Measurements from ENCODE around the gene SOCS1.

The SOCS1 gene

DNA sequence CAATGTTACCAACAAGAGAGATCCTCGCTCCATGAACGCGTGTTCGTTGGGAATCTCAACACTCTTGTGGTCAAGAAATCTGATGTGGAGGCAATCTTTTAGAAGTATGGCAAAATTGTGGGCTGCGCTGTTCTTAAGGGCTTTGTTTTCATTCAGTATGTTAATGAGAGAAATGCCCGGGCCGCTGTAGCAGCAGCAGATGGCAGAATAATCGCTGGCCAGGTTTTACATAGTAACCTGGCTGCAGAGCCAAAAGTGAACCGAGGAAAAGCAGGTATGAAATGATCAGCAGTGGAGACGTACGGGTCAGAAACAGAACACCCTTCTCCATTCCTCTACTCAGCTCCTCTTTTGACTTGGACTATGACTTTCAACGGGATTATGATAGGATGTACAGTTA is 13.3 kb downstream of the SOCS1 start:
- Histone ChIP-seq H3K4me2 (ENCODE audit: low read depth, low read length) (no peak overlapping the region), H3K9me2 (replicated peaks; ENCODE audit: insufficient read depth, low read length) (no peaks in the 10 kb centered on the region), H3K79me2 (ENCODE audit: low read length) (no peaks in the 10 kb centered on the region), H3F3A (ENCODE audit: insufficient read depth, low read length) (no peaks in the 10 kb centered on the region; the same call in 1 of the 2 replicates), H2AFZ (ENCODE audit: low read length) (no peak overlapping the region), H3K36me3 (replicated peaks; ENCODE audit: insufficient read depth, low read length) (no peaks in the 10 kb centered on the region), H3K27me3 (replicated peaks; ENCODE audit: insufficient read depth, low read length) (no peaks in the 10 kb centered on the region), H3K9me3 (replicated peaks; ENCODE audit: insufficient read depth, low read length) (no peaks in the 10 kb centered on the region), H4K20me1 (ENCODE audit: insufficient read depth, low read length) (no peaks in the 10 kb centered on the region), H3K9ac (ENCODE audit: low read length) (no peak overlapping the region), H3K4me1 (ENCODE audit: low read length) (peaks cover 29% of the 10 kb centered on the region), H3K27ac (ENCODE audit: low read length) (no peak overlapping the region), H3K4me3 (ENCODE audit: low read length) (no peak overlapping the region)
- TF ChIP-seq EZH2phosphoT487 (IDR thresholded peaks at IDR 0.05; ENCODE audit: low read length) (no peak), EZH2 (optimal IDR thresholded peaks at IDR 0.05; ENCODE audit: low read depth, low read length) (no peak)
- TF ChIP-seq, protein P1, sequence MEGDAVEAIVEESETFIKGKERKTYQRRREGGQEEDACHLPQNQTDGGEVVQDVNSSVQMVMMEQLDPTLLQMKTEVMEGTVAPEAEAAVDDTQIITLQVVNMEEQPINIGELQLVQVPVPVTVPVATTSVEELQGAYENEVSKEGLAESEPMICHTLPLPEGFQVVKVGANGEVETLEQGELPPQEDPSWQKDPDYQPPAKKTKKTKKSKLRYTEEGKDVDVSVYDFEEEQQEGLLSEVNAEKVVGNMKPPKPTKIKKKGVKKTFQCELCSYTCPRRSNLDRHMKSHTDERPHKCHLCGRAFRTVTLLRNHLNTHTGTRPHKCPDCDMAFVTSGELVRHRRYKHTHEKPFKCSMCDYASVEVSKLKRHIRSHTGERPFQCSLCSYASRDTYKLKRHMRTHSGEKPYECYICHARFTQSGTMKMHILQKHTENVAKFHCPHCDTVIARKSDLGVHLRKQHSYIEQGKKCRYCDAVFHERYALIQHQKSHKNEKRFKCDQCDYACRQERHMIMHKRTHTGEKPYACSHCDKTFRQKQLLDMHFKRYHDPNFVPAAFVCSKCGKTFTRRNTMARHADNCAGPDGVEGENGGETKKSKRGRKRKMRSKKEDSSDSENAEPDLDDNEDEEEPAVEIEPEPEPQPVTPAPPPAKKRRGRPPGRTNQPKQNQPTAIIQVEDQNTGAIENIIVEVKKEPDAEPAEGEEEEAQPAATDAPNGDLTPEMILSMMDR (IDR thresholded peaks at IDR 0.05; ENCODE audit: low read length): no peak
- DNase-seq: no peak

DNA sequence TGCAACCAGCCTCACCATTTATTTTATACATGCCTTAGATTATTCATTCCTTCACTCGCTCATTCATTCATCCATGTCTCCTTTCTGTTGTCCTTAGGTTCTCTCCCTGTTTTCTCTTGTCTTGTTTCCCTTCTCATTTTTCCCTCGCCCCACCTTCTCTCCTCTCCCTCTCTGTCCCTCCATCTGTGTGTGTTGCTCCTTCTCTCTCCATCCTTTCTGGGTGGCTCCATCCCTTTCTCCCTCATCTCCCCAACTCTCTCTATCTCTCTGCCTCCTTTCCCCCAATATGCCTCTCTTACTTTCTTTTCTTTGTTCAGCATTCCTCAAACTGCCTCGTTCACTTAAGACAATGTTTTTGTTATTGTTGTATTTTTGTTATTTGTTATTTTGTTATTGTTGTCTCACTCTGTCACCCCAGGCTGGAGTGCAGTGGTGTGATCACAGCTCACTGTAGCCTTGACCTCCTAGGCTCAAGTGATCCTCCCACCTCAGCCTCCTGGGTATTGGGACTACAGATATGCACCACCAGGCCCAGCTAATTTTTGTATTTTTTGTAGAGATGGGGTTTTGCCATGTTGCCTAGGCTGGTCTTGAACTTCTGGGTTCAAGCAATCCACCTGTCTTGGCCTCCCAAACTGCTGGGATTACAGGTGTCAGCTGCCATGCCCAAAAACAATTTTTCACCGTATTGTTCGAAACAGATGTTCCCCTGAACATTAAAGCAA is 14.4 kb downstream of the SOCS1 start:
- Histone ChIP-seq H3K4me2 (ENCODE audit: low read depth, low read length) (no peak overlapping the region), H3K4me3 (ENCODE audit: low read length) (no peak overlapping the region), H3K79me2 (ENCODE audit: low read length) (no peaks in the 10 kb centered on the region), H3K9me3 (replicated peaks; ENCODE audit: insufficient read depth, low read length) (no peaks in the 10 kb centered on the region), H3K4me1 (ENCODE audit: low read length) (peaks cover 28% of the 10 kb centered on the region), H2AFZ (ENCODE audit: low read length) (no peak overlapping the region), H3K9me2 (replicated peaks; ENCODE audit: insufficient read depth, low read length) (no peaks in the 10 kb centered on the region), H3K27ac (ENCODE audit: low read length) (no peak overlapping the region), H3F3A (ENCODE audit: insufficient read depth, low read length) (no peaks in the 10 kb centered on the region; the same call in 1 of the 2 replicates), H3K36me3 (replicated peaks; ENCODE audit: insufficient read depth, low read length) (no peaks in the 10 kb centered on the region), H4K20me1 (ENCODE audit: insufficient read depth, low read length) (no peaks in the 10 kb centered on the region), H3K27me3 (replicated peaks; ENCODE audit: insufficient read depth, low read length) (no peaks in the 10 kb centered on the region), H3K9ac (ENCODE audit: low read length) (no peak overlapping the region)
- DNase-seq: no peak
- TF ChIP-seq, protein P1 (IDR thresholded peaks at IDR 0.05; ENCODE audit: low read length): no peak
- TF ChIP-seq EZH2phosphoT487 (IDR thresholded peaks at IDR 0.05; ENCODE audit: low read length) (no peak), EZH2 (optimal IDR thresholded peaks at IDR 0.05; ENCODE audit: low read depth, low read length) (no peak)

DNA sequence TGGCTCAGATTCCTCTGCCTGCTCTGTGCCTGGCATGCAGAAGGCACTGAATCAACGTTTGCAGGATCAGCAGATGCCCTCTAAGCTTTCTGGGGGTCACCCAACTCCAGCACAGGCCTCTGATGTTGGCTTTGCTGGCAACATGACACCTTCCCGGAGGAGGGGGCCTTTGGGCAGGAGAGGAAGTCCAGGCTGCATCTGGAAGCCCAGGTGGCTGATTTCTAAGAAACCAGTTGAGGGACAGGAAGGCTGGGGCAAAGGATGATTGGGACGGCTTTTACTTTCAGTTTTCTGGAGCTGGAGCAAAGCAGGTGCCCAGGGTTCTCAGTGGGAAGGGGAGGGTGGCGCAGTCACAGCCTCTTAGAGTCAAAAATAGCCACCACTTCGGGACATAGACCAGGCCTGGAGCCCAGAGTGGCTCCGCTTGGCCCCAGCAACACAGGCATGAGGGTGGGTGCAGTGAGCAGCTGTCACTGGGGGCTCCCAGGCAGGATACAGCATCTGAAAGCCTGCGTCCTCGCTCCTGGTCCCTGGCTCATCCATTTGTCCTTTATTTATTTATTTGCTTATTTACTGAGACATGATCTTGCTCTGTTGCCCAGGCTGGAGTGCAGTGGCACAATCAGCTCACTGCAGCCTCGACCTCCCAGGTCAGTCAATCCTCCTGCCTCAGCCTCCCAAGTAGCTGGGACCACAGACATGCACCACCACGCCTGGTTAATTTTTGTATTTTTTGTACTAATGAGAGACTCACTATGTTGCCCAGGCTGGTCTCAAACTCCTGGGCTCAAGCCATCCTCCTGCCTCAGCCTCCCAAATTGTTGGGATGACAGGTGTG is 15.1 kb downstream of the SOCS1 start:
- Histone ChIP-seq H3K79me2 (ENCODE audit: low read length) (no peaks in the 10 kb centered on the region), H3K27me3 (replicated peaks; ENCODE audit: insufficient read depth, low read length) (no peaks in the 10 kb centered on the region), H3K9ac (ENCODE audit: low read length) (no peak overlapping the region; the same call in 1 of the 2 replicates), H3K4me1 (ENCODE audit: low read length) (peaks cover 20% of the 10 kb centered on the region), H3K27ac (ENCODE audit: low read length) (peak overlapping the region; percentile 19; the same call in 1 of the 2 replicates), H2AFZ (ENCODE audit: low read length) (peak overlapping the region; percentile 47; the same call in 1 of the 2 replicates), H3K4me3 (ENCODE audit: low read length) (peak overlapping the region; percentile 14; the same call in 1 of the 2 replicates), H3K9me2 (replicated peaks; ENCODE audit: insufficient read depth, low read length) (no peaks in the 10 kb centered on the region), H4K20me1 (ENCODE audit: insufficient read depth, low read length) (no peaks in the 10 kb centered on the region), H3K4me2 (ENCODE audit: low read depth, low read length) (peak overlapping the region; percentile 67), H3K36me3 (replicated peaks; ENCODE audit: insufficient read depth, low read length) (no peaks in the 10 kb centered on the region), H3K9me3 (replicated peaks; ENCODE audit: insufficient read depth, low read length) (no peaks in the 10 kb centered on the region), H3F3A (ENCODE audit: insufficient read depth, low read length) (no peaks in the 10 kb centered on the region; the same call in 1 of the 2 replicates)
- TF ChIP-seq EZH2 (optimal IDR thresholded peaks at IDR 0.05; ENCODE audit: low read depth, low read length) (no peak), EZH2phosphoT487 (IDR thresholded peaks at IDR 0.05; ENCODE audit: low read length) (no peak)
- TF ChIP-seq, protein P1 (IDR thresholded peaks at IDR 0.05; ENCODE audit: low read length): no peak
- peak; percentile 31 for DNase-seq

Data from MM.1S (cell line).